Heart right ventricle (tissue), 16 donors: ENCODE measurements around the gene CABLES2. TPM values are rescaled to one million over a fixed set of nuclear protein-coding genes. Genes with fewer than 3 reads are reported as not detected.

ENCODE experiments used
- ATAC-seq, 8 donors: fragments of 200-7000 bp; cut with Tn5 transposase; one replicate each; pipeline ENCODE4 v1.9.1; 2020; ENCODE audit warnings: mild to moderate bottlenecking in 8 of 8, moderate library complexity in 8 of 8, moderate number of reproducible peaks in 1 of 8
- DNase-seq, 2 donors: peaks; one replicate each; pipeline ENCODE4 v3.0.0-alpha.2; 2020
- H3K27ac ChIP-seq, 10 donors: fragments of 200-600 bp; sonication (generic) in 2 of 10; one replicate each; pipeline versions ENCODE4 v1.5.0 to v1.8.0; 2020 to 2022; ENCODE audit warnings: mild to moderate bottlenecking in 3 of 10
- H3K27me3 ChIP-seq, 7 donors: fragments of 200-600 bp; one replicate each; pipeline ENCODE4 v1.8.0; 2021 to 2022; ENCODE audit warnings: mild to moderate bottlenecking in 2 of 7
- H3K36me3 ChIP-seq, 9 donors: fragments of 200-600 bp; sonication (generic) in 1 of 9; one replicate each; pipeline versions ENCODE4 v1.5.0 to v1.8.0; 2020 to 2022; ENCODE audit warnings: mild to moderate bottlenecking in 2 of 9
- H3K4me1 ChIP-seq, 9 donors: fragments of 200-600 bp; sonication (generic) in 1 of 9; one replicate each; pipeline versions ENCODE4 v1.5.0 to v1.8.0; 2020 to 2022; ENCODE audit warnings: mild to moderate bottlenecking in 4 of 9
- H3K4me3 ChIP-seq, 10 donors: fragments of 200-600 bp; sonication (generic) in 2 of 10; one replicate each; pipeline versions ENCODE4 v1.5.0 to v1.8.0; 2020 to 2022; ENCODE audit warnings: mild to moderate bottlenecking in 7 of 10, moderate library complexity in 2 of 10
- H3K9me3 ChIP-seq, 11 donors: fragments of 200-600 bp in 10 of 11; sonication (generic) in 2 of 11; one replicate each; pipeline versions ENCODE4 v1.5.0 to v1.8.0; 2013 to 2022; ENCODE audit warnings: mild to moderate bottlenecking in 2 of 11, control low read depth in 1 of 11, moderate library complexity in 1 of 11
- CTCF ChIP-seq, 9 donors: fragments of 200-600 bp; sonication (generic) in 2 of 9; IDR thresholded peaks; one replicate each; pipeline versions ENCODE4 v1.5.0 to v1.8.0; 2021 to 2022; ENCODE audit warnings: antibody characterized with exemption in 9 of 9, mild to moderate bottlenecking in 5 of 9, moderate library complexity in 1 of 9
- WGBS, 2 donors: extraction: QIAGEN DNeasy Blood & Tissue Kit; methylation state at CpG; one replicate each; pipeline ENCODE4 v1.1.7; 2013; ENCODE audit warnings: inconsistent platforms in 1 of 2; 5-methylcytosine and 5-hydroxymethylcytosine counted together
- intact Hi-C, 10 donors: fragments of 100-400 bp; cut with DNase I; formaldehyde crosslinking; loops; one replicate each; pipeline versions ENCODE4 v1.11.1 to v1.14.2; 2022
- polyA plus RNA-seq, 2 donors: library from polyadenylated mRNA; stranded (reverse); fragments of 200-250 nt; gene quantifications; one replicate each; pipeline ENCODE4 v1.2.3, GENCODE V29; 2013
- total RNA-seq, 10 donors: library from RNA; stranded (reverse); fragmentation: NEBNext Ultra II Directional in 3 of 10; extraction: Animal tissue kit (Norgen Biotek cat#: 25700) in 3 of 10; gene quantifications; one replicate each; pipeline versions ENCODE4 v1.2.1 to v1.2.4, GENCODE V29; 2021 to 2023
- donor health status: Arrhythmogenic right ventricular cardiomyopathy.
- donor health status: ischemic (EF 13 %, LVEDD 7.1; RV severe dilation, severe dysfunction).
- donor health status: healthy with polysubstance abuse.
- donor health status: DM: no; HTN: yes; CAD: no.
- donor health status: DM: no; HTN: no; CAD: no.
- donor health status: ischemic (EF 25% LVEDD 6.9; RV normal size, moderate dysfunction).
- donor health status: ischemic (EF 25% LVEDD 5.7; RV mildly dilated, moderate dysfunction).
- donor health status: healthy.
- donor health status: DM: yes; HTN: yes; CAD: no.
- donor health status: Ischemic cardiomyopathy.
- donor health status: ischemic (EF 35%, LVEDD 5.7; RV mildly dilated, moderate dysfunction).
- donor health status: nonischemic (EF 11% LVEDD 7.7; RV severe dilation, severe dysfunction).
- donor health status: DM: yes; HTN: yes; CAD: no.
- donor health status: PGD.
- donor health status: ischemic (EF 29% LVEDD 5.4; RV normal size, mild dysfunction).
- donor health status: nonischemic (EF 23%, LVEDD 6.1; RV moderate dilation, normal function).

The CABLES2 gene
- total and polyA plus RNA-seq, 12 donors = 2.9 to 11.9 (median 7.8) TPM

- H3K36me3 ChIP-seq = no peaks in the 10 kb centered on the region
- no peak for TF ChIP-seq CTCF (IDR thresholded peaks at IDR 0.05)
- intact Hi-C loops = no loop called here
- peaks cover 0 to 38% (median 13%) of the 10 kb centered on the region in 7 donors for H3K27me3 ChIP-seq
- no peak overlapping the region for H3K27ac ChIP-seq
- H3K4me1 ChIP-seq = peaks cover 0 to 7% (median 0%) of the 10 kb centered on the region in 9 donors
- H3K9me3 ChIP-seq = no peaks in the 10 kb centered on the region
- DNase-seq = no peak
- 81 to 84% methylated on average over 16 of the region's 16 CpGs for WGBS, 2 donors
- no peak for ATAC-seq
- no peak overlapping the region for H3K4me3 ChIP-seq
Measured at GRCh38 chr20:62441987-62442539, 35.0 kb upstream of the CABLES2 start.

DNA sequence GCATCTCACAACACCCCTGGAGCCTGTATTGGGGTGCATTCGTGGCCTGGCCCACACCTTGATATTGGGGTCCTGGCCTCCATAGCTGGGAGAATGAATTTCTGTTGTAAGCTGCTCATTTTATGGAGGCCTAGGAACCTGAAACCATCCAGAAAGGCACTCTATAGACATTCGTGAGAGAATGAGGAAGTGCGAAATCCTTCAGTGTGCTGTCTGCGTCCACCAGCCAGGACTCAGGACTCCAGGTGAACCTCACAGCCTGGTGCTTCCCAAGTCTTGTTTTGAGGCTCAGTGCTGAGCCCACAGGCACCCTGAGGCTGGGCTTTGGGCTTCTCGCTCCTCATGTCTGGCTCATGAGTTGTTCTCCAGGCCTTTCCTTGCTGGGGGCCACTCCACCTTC lies 32.1 kb upstream of the CABLES2 start:
- DNase-seq (no peak), ATAC-seq (no peak)
- Histone ChIP-seq H3K4me1 (peaks cover 0 to 14% (median 2%) of the 10 kb centered on the region in 9 donors), H3K36me3 (no peaks in the 10 kb centered on the region), H3K9me3 (no peaks in the 10 kb centered on the region), H3K27me3 (peaks cover 0 to 24% (median 6%) of the 10 kb centered on the region in 7 donors), H3K4me3 (no peak overlapping the region), H3K27ac (no peak overlapping the region)
- no peak for TF ChIP-seq CTCF (IDR thresholded peaks at IDR 0.05)
- intact Hi-C loops = no loop called here
- WGBS, 2 donors = 72 to 78% methylated on average over 5 of the region's 5 CpGs

DNA sequence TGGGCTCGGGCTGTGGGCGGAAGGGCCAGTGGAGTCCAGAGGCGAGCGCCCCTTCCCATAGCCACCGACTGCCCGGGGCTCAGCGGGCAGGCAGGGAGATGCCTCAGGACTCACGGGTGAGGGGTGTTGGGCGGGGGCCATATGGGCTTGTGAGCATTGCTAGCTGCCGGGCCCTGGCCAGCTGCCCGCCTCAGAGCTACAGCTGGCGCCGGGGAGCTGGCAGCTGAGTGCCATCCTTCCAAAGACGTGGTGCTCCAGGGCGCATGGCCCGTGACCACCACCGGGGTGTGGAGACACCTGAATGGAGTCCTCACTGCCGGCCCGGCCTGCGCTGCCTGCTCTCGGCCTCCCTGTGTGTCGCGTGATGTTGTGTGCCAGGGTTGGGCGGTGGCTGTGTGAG lies 30.8 kb upstream of the CABLES2 start:
- H3K9me3 ChIP-seq = no peaks in the 10 kb centered on the region
- peaks cover 0 to 23% (median 5%) of the 10 kb centered on the region in 9 donors for H3K4me1 ChIP-seq
- DNase-seq (no peak), ATAC-seq (peak in 5 of 8 donors; percentile 9 to 30 (median 21))
- 81 to 82% methylated on average over 24 of the region's 24 CpGs for WGBS, 2 donors
- intact Hi-C loops = no loop called here
- TF ChIP-seq CTCF (IDR thresholded peaks at IDR 0.05) = no peak
- H3K27ac ChIP-seq = no peak overlapping the region
- no peaks in the 10 kb centered on the region for H3K36me3 ChIP-seq
- H3K27me3 ChIP-seq = peaks cover 0 to 24% (median 6%) of the 10 kb centered on the region in 7 donors
- H3K4me3 ChIP-seq = no peak overlapping the region

- Histone ChIP-seq H3K27ac (no peak overlapping the region), H3K4me3 (no peak overlapping the region), H3K9me3 (no peaks in the 10 kb centered on the region), H3K4me1 (peaks cover 0 to 23% (median 5%) of the 10 kb centered on the region in 9 donors), H3K36me3 (no peaks in the 10 kb centered on the region), H3K27me3 (peaks cover 0 to 24% (median 6%) of the 10 kb centered on the region in 7 donors)
- intact Hi-C loops = no loop called here
- ATAC-seq (no peak), DNase-seq (no peak)
- TF ChIP-seq CTCF (IDR thresholded peaks at IDR 0.05) = no peak
- 73 to 83% methylated on average over 12 of the region's 12 CpGs for WGBS, 2 donors
Measured at GRCh38 chr20:62437496-62437895, 30.4 kb upstream of the CABLES2 start.
